Dermis blood vessel endothelial cell (primary cell): ENCODE measurements around the gene SLC22A4. TPM values are rescaled to one million over a fixed set of nuclear protein-coding genes. Genes with fewer than 3 reads are reported as not detected.
A peak's percentile ranks its signal among the peaks of the same experiment; 100 is the strongest.

ENCODE experiments used
- DNase-seq: peaks from one replicate; pipeline ENCODE4 v3.0.0; 2010
- total RNA-seq: library from RNA; depleted of rRNA; stranded (reverse); fragments of >200 nt; gene quantifications from 2 replicates; pipeline ENCODE4 v1.2.3, GENCODE V29; 2014

Gene SLC22A4
- total RNA-seq, 1 donor from 2014 or later = 4.8 TPM

DNA sequence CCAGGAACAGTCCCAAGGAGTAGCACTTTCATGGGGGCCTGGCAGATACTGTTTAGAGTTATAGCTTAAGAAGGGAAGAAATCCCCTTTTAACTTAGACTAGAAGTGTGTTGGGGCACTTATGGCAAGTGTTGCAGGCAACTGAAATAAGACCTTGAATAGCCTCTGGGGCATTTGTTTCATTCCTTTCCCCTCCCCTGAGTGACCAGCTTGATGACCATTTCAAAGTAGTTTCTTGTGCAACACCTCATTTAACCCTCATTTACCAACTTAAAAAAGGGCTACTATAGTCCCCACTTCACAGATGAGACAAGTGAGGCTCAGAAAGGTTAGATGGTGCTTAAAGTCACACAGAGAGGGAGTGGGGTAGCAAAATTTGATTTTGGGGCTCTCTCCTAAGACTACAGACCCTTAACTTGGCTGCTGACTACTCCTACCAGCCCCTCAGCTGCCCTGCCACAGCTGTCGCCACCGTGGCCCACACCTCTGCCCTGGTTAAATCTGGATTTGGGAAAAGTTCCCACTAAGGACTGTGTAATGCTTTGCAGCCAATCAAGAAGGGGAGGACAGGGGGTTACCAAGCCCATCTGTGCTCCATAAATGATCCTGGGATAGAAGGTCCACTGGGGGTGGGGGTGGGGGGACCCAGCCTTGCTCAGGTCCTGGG lies 31.2 kb upstream of the SLC22A4 start:
- DNase-seq = no peak

DNA sequence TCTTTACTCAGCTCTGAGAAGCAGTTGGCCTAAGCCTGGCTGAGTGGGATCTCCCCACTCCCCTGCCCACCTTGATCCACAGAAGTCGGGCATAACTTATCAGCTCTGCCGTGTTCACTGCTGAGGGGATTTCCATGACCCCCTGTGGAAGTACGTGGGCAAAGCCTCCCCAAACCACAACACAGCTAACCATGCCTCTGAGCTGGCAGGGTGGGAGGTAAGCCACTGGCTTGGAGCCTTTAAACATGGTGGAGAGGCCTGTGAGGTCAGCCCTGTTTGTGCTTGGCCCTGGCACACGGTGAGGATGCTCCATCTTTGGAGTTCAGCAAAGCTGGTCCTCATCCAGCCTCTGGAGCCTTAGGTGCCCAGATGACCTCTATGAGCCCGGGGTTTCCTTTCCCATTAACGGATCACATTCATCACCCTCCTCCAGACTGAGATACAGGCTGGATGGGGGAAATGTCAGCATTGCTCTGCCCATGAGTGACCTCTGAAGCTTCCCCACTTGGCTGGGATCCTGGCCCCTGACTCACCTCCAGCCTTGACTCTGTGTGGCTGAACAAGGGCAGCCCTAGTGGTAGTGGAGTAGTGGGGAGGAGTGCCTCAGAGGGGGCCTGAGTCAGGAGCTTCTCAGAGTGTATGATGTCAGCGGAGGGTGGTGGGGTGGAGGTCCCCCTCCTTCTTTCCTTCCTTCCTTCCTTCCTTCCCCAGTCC lies 30.5 kb upstream of the SLC22A4 start:
- DNase-seq = peak; percentile 86

DNA sequence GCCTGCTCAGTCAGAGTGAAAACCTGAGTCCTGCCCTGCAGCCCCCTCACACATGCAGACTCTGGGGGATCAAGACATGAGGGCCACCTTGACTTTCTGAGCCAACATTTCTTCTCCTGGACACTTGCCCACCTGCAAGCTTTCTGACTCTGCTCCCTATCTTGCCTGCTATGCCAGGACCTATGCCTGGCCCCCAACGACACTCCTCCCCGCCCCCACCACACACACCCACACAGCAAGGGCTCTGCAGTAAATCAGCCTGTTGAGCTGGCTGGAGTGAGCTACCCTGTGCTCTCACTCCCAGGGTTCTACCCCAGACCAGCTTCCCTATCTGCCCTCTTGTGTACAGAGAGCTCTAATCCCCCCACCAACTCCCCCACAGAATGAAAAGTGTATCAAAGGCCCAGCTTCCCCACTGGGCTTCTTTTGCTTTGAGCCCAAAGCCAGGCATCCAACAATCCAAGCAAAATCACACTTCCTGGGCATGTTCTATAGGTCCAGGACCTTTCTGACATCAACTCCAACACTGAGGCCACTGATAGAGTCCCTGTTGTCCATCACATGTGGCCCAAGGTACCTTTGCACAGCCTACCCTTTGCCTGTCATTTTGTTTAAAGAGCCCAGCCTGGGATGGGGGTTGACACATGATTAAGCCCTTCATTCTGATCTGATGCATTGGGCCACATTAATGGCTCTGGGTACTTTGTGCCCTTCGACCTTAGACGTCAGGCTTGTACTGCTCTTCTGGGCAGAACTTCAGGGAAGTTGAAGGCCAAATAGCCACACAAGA lies 29.5 kb upstream of the SLC22A4 start:
- no peak for DNase-seq

DNA sequence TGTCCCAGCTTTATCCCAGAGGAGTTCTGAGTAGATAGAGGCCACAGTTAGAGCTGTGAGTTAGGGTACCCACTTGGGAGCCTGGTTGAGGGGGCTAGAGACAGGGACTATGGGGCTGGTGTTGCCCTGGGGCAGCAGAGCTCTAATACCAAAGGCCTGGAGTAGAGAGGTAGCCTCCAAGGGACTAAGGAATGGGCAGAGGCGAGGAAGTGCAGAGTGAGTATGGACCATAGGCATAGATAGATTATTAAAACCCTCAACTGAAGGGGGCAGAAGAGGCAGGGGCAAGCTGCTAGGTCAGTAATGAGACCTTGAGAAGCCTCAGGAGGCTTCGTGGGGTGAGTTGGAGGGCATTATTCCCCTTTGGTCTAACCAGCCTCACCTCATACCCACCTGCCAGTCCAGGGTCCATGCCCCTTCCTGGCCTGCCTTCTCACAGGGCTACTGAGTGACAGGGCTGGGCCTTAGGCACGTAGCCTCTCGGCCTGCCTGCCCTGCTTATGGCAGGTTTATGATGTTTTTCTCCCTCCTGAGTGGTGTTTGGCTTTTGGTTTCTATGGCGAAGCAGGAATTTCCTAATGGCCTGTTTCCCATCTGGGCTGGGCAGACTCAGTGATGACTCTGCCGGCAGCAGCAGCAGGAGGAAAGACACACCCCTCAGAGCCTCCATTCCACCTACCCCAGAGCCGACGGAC lies 28.7 kb upstream of the SLC22A4 start:
- peak; percentile 98 for DNase-seq

DNA sequence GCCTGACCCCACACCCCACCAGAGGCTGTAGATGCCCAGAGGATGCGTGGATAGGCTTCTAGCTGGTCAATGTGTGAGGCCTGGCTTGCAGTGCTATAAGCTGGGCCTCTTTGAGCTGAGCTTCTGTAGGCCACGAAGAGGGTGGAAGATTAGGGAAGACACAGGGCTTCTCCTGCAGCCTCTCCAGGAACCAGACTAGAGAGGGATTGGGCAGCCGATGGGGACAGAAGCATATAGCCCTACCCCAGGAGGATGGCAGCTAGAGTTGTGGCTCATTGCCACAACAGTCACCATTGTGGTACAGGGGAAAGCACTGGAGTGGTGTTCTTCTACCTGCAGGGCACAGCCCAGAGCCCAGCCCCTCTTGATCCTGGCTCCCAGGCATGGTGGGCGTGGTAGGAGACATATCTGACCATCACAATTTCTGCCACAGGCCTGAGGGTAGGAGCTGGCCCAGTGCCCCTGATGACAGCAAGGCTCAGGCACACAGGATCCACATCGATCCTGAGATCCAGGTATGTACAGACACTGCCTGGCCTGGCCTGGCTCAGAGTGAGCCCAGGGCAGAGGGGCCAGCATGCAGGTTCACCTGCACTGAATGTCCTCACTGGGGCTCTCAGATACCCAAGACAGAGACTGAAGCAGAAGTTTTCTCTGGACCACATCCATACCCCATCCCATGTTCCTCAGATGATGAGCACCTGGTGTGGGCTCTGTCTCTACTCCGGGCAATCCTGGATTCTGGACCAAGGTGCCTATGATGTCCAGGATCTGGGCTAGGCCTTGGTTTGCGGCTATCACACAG lies 28.0 kb upstream of the SLC22A4 start:
- no peak for DNase-seq

DNA sequence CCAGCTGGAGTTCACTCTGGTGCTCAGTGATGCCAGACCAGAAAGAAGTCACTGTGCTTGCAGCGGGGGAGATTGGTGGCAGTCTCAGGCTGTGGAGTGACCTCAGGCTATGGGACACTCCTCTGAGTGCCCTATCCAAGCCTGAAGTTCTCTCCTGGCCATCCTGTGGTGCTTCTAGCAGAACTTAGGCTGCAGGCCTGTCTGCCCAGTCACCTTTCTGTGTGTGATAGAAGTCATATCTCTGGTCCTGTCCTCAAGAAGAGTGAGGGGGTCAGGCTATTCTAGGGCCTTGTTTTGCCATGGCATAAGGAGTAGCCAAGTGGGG lies 27.4 kb upstream of the SLC22A4 start:
- no peak for DNase-seq

DNA sequence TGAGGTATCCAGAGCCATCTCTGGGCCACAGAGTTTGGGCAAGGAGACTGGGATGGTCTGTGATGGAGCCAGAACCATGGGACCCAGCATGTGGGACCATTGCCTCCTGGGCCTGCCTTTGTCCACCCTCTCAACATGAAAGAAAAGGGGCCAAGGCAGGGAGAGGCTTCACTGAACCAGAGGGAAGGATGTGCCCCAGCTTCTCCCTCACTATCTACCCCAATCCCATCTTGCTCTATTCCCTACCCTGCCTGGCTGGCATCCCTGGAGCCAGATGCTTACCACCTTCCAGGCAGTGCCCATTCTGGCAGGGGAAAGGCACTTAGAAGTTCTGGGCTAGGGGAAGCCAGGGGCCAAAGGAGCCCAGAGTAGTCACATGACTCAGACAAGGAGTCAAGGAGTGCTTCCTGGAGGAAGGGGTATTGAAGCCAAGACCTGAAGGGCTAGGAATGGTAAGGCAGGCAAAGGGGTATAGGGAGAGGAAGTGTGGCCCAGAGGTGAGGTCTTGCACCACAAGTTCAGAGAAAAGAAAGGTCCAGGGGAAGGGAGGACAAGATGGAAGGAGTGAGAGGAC lies 26.9 kb upstream of the SLC22A4 start:
- no peak for DNase-seq

DNA sequence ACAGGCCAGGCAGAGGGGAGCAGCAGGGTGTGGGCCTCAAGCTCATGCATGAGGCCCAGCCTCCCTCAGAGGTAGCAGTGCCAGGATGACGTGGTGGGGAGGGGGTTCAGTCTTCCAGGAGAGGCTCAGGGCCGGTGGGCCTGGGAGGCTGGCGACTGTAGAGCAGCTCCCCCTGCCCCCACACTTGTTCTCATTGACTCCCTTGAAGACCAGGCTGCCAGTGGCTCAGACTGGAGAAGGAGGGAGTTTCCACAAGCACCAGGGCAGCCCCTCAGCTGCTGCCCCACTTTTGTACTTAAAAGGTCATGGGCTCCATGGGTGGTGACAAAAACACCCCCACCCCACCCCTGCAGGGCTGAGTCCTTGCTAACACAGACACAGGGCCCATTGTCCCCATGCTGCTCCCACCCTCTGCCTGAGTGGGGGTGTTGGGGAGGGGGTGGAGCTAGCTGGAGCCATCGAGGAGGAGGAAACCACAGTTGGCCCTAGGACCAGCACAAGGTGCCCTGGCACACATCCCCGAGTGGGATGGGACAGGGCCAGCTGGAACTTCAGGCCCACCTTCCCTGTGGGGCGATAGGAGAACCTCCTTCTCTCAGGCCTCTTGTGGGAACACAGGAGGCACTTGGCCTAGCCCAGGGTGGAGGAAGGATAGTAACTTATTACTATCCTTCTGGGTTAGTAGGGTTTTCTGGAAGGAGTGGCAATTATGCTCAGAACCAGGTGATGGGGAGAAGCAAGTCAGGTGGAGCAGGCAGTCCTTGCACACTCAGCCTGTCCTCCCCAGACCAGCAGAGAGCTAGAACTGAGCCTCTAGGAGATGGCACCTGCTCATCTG lies 26.0 kb upstream of the SLC22A4 start:
- DNase-seq = no peak

DNA sequence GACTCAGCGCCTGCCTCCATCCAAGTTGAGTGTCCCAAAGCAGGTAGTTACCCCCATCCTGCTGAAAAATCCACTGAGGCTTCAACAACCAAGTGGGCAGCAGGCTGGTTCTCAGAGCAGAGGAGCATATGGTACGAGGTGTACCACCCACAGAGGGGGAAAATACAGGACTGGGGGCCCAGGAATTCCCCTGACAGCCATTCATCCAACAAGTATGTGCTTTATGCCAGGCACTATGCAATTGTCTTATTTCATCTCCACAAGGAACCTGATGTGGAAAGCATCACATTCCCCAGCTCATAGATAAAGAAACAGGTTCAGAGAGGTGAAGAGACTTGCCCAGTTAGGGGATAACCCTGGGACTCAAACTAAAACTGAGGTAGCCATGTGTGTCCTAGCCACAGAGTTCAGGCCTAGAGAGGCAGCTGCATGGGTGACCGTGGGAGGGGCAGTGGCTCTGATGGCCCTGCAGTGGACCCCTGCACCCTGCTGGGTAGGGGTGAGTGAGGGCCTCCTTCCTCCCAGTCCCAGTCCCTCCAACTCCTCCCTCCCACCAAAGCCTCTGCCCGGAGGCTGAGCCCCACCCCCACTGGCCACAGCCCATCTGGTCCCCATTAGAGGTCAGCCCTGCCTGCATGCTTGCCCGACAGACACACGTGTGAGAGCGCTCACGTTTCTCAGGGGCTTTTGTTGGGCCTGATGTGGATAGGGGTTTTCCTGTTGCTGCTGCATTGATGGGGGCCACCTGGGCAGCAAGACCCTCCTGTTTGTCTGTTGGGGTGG lies 25.2 kb upstream of the SLC22A4 start:
- no peak for DNase-seq

DNA sequence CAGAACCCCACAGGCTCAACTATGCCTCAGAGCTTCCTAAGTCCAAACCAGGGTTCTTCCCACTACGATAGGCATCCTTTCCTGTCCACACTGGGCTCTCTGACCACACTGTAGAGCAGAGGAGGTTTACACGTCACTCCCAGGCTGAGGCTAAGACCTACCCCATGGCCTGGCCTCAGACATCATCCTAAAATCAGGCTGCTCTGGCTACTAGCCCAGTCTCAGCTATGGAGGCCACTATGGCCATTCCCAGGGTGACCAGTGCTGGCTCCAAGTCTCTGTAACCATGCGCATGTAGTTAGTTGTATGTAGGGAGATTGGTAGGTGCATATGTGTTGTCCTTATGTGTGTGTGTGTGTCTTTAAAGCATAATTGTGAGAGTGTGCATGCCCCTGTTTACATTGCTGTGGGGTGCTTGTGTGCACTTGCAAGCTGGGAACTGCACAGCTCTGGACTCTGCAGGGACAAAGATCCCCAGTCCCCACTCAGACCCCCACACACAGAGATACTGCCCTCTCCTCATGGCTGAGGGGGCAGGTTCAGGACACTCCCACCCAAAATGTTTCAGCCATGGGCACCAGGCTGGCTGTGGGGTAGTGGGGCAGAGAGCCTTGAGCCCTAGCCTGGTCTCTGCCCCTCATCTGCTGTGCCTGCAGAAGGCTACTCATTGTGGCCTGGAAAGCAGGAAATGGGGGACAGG lies 24.4 kb upstream of the SLC22A4 start:
- no peak for DNase-seq

DNA sequence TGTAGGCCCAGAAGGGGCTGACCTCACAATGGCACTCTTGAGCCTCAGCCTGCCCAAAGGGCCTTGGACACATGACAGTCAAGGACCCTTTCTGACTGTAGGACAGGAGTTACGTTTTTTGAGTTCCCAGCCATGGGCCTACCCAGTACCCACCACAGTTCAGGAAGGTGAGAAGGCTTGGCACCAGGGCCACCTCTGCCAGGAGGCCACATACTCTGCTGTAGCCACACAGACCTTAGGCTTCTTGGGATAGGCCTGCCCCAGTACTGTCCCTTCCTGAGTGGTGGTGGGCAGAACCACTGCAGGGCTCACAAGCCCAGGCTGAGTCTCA lies 23.9 kb upstream of the SLC22A4 start:
- no peak for DNase-seq

DNA sequence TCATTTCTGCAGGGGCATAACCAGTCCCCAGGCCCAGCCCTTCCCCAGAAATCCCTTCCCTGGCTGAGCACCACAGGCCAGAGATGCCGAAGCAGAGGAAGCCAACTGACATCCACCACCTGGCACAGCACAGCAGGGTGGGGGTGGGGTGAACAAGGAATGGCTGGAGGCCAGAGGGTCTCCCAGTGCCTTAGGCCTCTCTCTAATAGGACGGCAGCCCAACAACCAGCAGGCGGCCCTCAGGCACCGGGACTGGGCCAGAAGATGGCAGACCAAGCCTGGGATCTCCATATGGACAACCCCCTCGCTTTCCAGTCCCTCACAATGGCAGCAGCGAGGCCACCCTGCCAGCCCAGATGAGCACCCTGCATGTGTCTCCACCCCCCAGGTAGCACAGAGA lies 23.5 kb upstream of the SLC22A4 start:
- DNase-seq = no peak

DNA sequence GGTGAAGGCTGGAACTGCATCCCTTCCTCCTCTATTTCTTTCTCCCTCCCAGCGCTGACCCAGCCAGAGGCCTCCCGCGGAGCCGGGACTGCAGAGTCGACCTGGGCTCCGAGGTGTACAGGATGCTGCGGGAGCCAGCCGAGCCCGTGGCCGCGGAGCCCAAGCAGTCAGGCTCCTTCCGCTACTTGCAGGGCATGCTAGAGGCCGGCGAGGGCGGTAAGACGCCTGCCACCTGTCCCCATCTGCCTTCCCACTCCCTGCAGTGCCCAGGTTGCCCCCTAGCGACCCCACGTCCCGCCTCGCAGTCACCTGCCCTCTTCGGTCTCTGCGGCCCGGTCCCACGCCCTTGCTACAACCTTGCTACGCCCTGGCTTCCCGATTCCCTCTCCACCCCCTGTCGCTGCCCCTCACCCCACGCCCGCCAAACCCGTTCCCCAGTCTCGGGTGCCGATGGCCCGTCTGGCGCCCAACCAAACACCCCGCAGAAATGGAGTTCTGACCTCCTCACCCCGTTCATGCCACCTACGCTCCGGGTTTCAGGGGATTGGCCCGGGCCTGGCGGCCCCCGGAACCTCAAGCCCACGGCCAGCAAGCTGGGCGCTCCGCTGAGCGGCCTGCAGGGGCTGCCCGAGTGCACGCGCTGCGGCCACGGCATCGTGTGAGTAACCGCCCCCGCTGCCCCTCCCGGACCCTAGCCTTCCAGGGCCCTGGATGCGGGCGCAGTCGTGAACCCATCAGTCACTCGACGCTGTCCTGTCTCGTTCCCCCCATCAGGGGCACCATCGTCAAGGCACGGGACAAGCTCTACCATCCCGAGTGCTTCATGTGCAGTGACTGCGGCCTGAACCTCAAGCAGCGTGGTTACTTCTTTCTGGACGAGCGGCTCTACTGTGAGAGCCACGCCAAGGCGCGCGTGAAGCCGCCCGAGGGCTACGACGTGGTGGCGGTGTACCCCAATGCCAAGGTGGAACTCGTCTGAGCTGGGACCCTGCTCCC lies 22.6 kb upstream of the SLC22A4 start:
- no peak for DNase-seq

DNA sequence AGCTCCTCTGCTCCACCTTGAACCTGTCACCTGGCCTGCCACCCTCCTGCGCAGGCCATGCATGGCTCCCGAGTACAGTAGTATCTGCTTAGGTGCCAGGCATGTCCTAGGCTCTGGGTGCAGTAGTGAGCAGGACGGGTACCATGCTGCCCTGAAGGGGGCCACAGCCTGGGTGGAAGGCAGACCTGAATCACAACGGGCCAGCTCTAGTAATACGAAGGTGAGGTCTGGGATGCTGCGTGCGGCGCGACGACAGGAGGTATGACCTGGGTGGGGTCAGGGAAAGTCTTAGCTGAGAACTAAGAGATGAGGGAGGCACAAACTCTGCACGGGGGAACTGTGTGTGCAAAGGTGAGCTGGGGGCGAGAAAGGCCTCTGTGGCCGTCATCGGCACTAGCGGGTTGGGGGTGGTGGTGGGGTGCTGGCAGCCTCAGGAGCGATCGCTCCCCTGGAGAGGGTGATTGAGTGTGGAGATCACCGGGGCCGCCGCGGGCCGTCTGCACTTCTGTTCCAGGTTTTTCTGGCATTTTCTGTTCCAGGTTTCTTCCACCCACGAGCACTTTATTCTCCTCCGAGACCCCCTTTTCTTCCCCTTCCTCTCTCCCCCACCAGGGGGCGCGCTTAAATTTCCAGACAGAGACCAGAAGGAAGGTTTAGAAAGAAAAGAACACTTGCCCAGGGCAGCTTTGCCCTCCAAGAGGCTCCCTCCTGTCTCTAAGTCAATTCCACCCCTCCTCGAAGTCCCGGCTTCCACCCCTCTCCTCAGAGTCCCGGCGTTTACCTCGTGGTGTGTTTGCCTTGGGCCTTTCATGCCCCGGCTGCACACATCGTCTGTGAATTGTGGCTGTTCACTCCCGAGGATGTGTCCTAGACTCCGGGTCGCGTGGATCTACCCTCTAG lies 21.6 kb upstream of the SLC22A4 start:
- DNase-seq = peak; percentile 75

DNA sequence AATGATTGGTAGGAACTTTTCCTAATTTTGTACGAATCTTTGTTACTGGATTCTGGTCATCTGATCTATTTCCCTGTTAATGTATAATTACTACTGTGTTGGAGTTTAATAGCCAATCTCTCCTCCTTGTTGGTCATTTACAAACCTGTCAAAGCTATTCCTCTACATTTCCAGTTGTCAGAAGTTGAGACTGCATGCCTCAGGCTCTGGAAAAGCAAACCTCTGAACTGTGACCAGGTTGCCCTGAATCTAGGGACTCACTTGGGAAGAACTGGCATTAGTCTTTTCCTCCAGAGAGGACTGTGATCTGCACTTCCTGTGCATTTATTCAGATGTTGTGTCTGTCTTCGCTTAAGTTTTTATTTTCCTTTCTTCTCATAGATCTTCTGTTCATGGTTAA lies 20.6 kb upstream of the SLC22A4 start:
- DNase-seq = no peak

DNA sequence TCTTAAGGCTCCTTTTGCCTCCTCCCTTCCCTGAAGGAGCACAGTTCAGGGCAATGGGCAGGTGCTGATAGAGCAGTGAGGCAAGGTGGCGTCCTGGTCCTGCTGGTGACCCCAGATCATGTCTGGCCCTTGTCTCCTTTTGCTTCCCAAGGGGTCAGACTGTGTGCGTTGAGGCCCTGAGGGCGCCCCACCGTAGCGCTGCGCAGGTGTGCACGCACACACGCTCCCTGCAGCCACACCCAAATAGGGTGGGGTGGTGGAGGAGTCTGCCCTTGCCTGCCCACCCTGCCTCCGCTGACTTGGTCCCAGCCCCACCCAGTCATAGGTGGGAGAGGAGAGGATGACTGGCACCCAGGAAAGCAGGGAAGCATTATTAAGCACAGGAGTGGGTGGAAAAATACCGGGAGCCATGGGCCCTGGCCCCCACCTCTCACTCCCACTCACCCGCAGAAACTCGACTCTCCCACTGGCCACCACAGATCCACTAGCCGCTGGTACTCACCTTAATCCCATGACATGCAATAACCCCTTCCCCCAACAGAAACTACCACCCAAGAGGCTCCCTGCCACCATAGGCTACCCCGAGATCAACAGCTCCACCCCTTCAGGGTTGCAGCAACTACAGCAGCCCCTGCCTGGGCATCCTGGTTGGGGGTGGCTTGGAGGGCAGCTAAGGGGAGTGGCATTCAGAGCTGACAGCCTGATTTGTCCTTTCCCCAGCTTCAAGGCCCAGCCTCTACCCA lies 20.0 kb upstream of the SLC22A4 start:
- no peak for DNase-seq
